ENCODE results near the gene FGFR2.

Gene FGFR2

GRCh38 chr10:121616291-121616690 is 18.0 kb upstream of the FGFR2 start:
- DNase-seq (no peak), ATAC-seq (no peak)
- H3K36me3 Mint-ChIP-seq (ENCODE audit: low read depth) = no peaks in the 10 kb centered on the region
- H3K9me3 Mint-ChIP-seq = no peaks in the 10 kb centered on the region
- H3K27me3 Mint-ChIP-seq = peaks cover 4% of the 10 kb centered on the region
- no peak overlapping the region for H3K27ac Mint-ChIP-seq
- no peaks in the 10 kb centered on the region for H3K4me1 Mint-ChIP-seq
- no peak overlapping the region for H3K4me3 Mint-ChIP-seq

GRCh38 chr10:121615836-121616235 is 17.6 kb upstream of the FGFR2 start:
- ATAC-seq = no peak
- H3K27ac Mint-ChIP-seq = no peak overlapping the region
- peaks cover 4% of the 10 kb centered on the region for H3K27me3 Mint-ChIP-seq
- H3K36me3 Mint-ChIP-seq (ENCODE audit: low read depth) = no peaks in the 10 kb centered on the region
- no peak for DNase-seq
- no peaks in the 10 kb centered on the region for H3K4me1 Mint-ChIP-seq
- H3K4me3 Mint-ChIP-seq = no peak overlapping the region
- no peaks in the 10 kb centered on the region for H3K9me3 Mint-ChIP-seq

- no peaks in the 10 kb centered on the region for H3K36me3 Mint-ChIP-seq (ENCODE audit: low read depth)
- H3K9me3 Mint-ChIP-seq = no peaks in the 10 kb centered on the region
- no peaks in the 10 kb centered on the region for H3K4me1 Mint-ChIP-seq
- DNase-seq (no peak), ATAC-seq (no peak)
- H3K27ac Mint-ChIP-seq = no peak overlapping the region
- no peak overlapping the region for H3K4me3 Mint-ChIP-seq
- peaks cover 4% of the 10 kb centered on the region for H3K27me3 Mint-ChIP-seq
Observed at GRCh38 chr10:121615435-121615793, 17.2 kb upstream of the FGFR2 start.

- no peak overlapping the region for H3K4me3 Mint-ChIP-seq
- H3K4me1 Mint-ChIP-seq = no peaks in the 10 kb centered on the region
- H3K27me3 Mint-ChIP-seq = peaks cover 7% of the 10 kb centered on the region
- H3K36me3 Mint-ChIP-seq (ENCODE audit: low read depth) = no peaks in the 10 kb centered on the region
- no peaks in the 10 kb centered on the region for H3K9me3 Mint-ChIP-seq
- H3K27ac Mint-ChIP-seq = no peak overlapping the region
- no peak for DNase-seq
- ATAC-seq = no peak
Observed at GRCh38 chr10:121614613-121615434, 16.6 kb upstream of the FGFR2 start.

GRCh38 chr10:121613456-121613855 is 15.2 kb upstream of the FGFR2 start:
- Mint-ChIP-seq H3K9me3 (no peaks in the 10 kb centered on the region), H3K4me3 (no peak overlapping the region), H3K27me3 (peaks cover 14% of the 10 kb centered on the region), H3K27ac (no peak overlapping the region), H3K36me3 (ENCODE audit: low read depth) (no peaks in the 10 kb centered on the region), H3K4me1 (no peaks in the 10 kb centered on the region)
- no peak for ATAC-seq
- DNase-seq = no peak

GRCh38 chr10:121611393-121612159 is 13.3 kb upstream of the FGFR2 start:
- Mint-ChIP-seq H3K4me3 (no peak overlapping the region), H3K4me1 (no peaks in the 10 kb centered on the region), H3K9me3 (no peaks in the 10 kb centered on the region), H3K27me3 (peaks cover 24% of the 10 kb centered on the region), H3K27ac (no peak overlapping the region), H3K36me3 (ENCODE audit: low read depth) (no peaks in the 10 kb centered on the region)
- ATAC-seq (no peak), DNase-seq (no peak)

GRCh38 chr10:121610798-121611323 is 12.6 kb upstream of the FGFR2 start:
- no peaks in the 10 kb centered on the region for H3K36me3 Mint-ChIP-seq (ENCODE audit: low read depth)
- peaks cover 24% of the 10 kb centered on the region for H3K27me3 Mint-ChIP-seq

GRCh38 chr10:121609426-121610380 is 11.5 kb upstream of the FGFR2 start:
- peaks cover 26% of the 10 kb centered on the region for H3K27me3 Mint-ChIP-seq
- no peak overlapping the region for H3K27ac Mint-ChIP-seq
- no peak overlapping the region for H3K4me3 Mint-ChIP-seq
- H3K9me3 Mint-ChIP-seq = no peaks in the 10 kb centered on the region
- DNase-seq (no peak), ATAC-seq (no peak)
- H3K4me1 Mint-ChIP-seq = no peaks in the 10 kb centered on the region
- no peaks in the 10 kb centered on the region for H3K36me3 Mint-ChIP-seq (ENCODE audit: low read depth)

More at GRCh38 chr10:121610798-121611323, 12.6 kb upstream of the FGFR2 start:
- no peaks in the 10 kb centered on the region for H3K9me3 Mint-ChIP-seq
- H3K4me3 Mint-ChIP-seq = no peak overlapping the region
- H3K27ac Mint-ChIP-seq = no peak overlapping the region
- ATAC-seq (no peak), DNase-seq (no peak)
- no peaks in the 10 kb centered on the region for H3K4me1 Mint-ChIP-seq

GRCh38 chr10:121608469-121609190 is 10.4 kb upstream of the FGFR2 start:
- peak; percentile 40 for DNase-seq
- no peaks in the 10 kb centered on the region for H3K4me1 Mint-ChIP-seq
- no peaks in the 10 kb centered on the region for H3K36me3 Mint-ChIP-seq (ENCODE audit: low read depth)
- H3K27me3 Mint-ChIP-seq = peaks cover 30% of the 10 kb centered on the region
- H3K27ac Mint-ChIP-seq = no peak overlapping the region
- no peaks in the 10 kb centered on the region for H3K9me3 Mint-ChIP-seq
- ATAC-seq = peak; percentile 62
- H3K4me3 Mint-ChIP-seq = no peak overlapping the region

GRCh38 chr10:121607310-121608055 is 9.2 kb upstream of the FGFR2 start:
- no peak overlapping the region for H3K27ac Mint-ChIP-seq

GRCh38 chr10:121605708-121606107 is 7.5 kb upstream of the FGFR2 start:
- H3K27ac Mint-ChIP-seq = no peak overlapping the region
- peaks cover 40% of the 10 kb centered on the region for H3K27me3 Mint-ChIP-seq
- ATAC-seq (no peak), DNase-seq (no peak)
- H3K4me3 Mint-ChIP-seq = no peak overlapping the region
- H3K36me3 Mint-ChIP-seq (ENCODE audit: low read depth) = no peaks in the 10 kb centered on the region
- H3K9me3 Mint-ChIP-seq = no peaks in the 10 kb centered on the region
- no peaks in the 10 kb centered on the region for H3K4me1 Mint-ChIP-seq

More at GRCh38 chr10:121607310-121608055, 9.2 kb upstream of the FGFR2 start:
- Mint-ChIP-seq H3K4me3 (no peak overlapping the region), H3K36me3 (ENCODE audit: low read depth) (no peaks in the 10 kb centered on the region), H3K9me3 (no peaks in the 10 kb centered on the region), H3K27me3 (peaks cover 32% of the 10 kb centered on the region), H3K4me1 (no peaks in the 10 kb centered on the region)
- DNase-seq (no peak), ATAC-seq (no peak)

- H3K27ac Mint-ChIP-seq = no peak overlapping the region
- peaks cover 2% of the 10 kb centered on the region for H3K36me3 Mint-ChIP-seq (ENCODE audit: low read depth)
- no peak overlapping the region for H3K4me3 Mint-ChIP-seq
- DNase-seq (no peak), ATAC-seq (no peak)
- H3K9me3 Mint-ChIP-seq = no peaks in the 10 kb centered on the region
- H3K27me3 Mint-ChIP-seq = peaks cover 47% of the 10 kb centered on the region
- peaks cover 2% of the 10 kb centered on the region for H3K4me1 Mint-ChIP-seq
Observed at GRCh38 chr10:121601458-121601857, 3.2 kb upstream of the FGFR2 start.

- Mint-ChIP-seq H3K27me3 (peaks cover 53% of the 10 kb centered on the region), H3K27ac (no peak overlapping the region), H3K4me3 (no peak overlapping the region), H3K4me1 (peaks cover 2% of the 10 kb centered on the region), H3K36me3 (ENCODE audit: low read depth) (peaks cover 2% of the 10 kb centered on the region), H3K9me3 (no peaks in the 10 kb centered on the region)
- DNase-seq (no peak), ATAC-seq (no peak)
Observed at GRCh38 chr10:121600611-121601010, 2.4 kb upstream of the FGFR2 start.

All from activated naive CD8-positive, alpha-beta T cell treated with anti-CD3 and anti-CD28 coated beads, Interleukin-2, amount 50 U/mL, for 24 hours (primary cell).